GM04503 (cell line): Measurements from ENCODE around the gene UGT1A9.

Experiments
- DNase-seq: peaks from one replicate; pipeline ENCODE4 v3.0.0-alpha.2; 2012; ENCODE audit warnings: low read depth

The UGT1A9 gene

GRCh38 chr2:233758849-233759248 lies 87.2 kb downstream of the UGT1A9 start:
- DNase-seq, result no peak

GRCh38 chr2:233760043-233760442 lies 88.3 kb downstream of the UGT1A9 start, which contains the start of gene UGT1A1:
TSS of gene UGT1A1 (plus strand) at chr2:233760270. CDS start at chr2:233760288, 18 bp downstream.
- DNase-seq, result no peak

GRCh38 chr2:233761040-233761769 lies 89.5 kb downstream of the UGT1A9 start:
- DNase-seq, result no peak

GRCh38 chr2:233764264-233764663 lies 92.6 kb downstream of the UGT1A9 start:
- peak; percentile 26 for DNase-seq

- DNase-seq, result no peak
Measured at GRCh38 chr2:233764761-233765160, 93.1 kb downstream of the UGT1A9 start.

- DNase-seq, result no peak
Measured at GRCh38 chr2:233766416-233766815, 94.7 kb downstream of the UGT1A9 start.

- no peak for DNase-seq
Measured at GRCh38 chr2:233768076-233768475, 96.4 kb downstream of the UGT1A9 start.

GRCh38 chr2:233769260-233769659 lies 97.6 kb downstream of the UGT1A9 start:
- DNase-seq, result no peak

- no peak for DNase-seq
Measured at GRCh38 chr2:233772153-233772552, 100.5 kb downstream of the UGT1A9 start.

GRCh38 chr2:233772583-233772982 lies 100.9 kb downstream of the UGT1A9 start:
- no peak for DNase-seq

- no peak for DNase-seq
Measured at GRCh38 chr2:233773854-233774253, 102.2 kb downstream of the UGT1A9 start.

GRCh38 chr2:233775414-233775813 lies 103.7 kb downstream of the UGT1A9 start:
- no peak for DNase-seq

- DNase-seq, result no peak
Measured at GRCh38 chr2:233778030-233778429, 106.3 kb downstream of the UGT1A9 start, which contains the start of gene MROH2A. TSS of gene MROH2A (plus strand) at chr2:233778330. CDS start at chr2:233779359, 1,029 bp downstream.

- DNase-seq, result no peak
Measured at GRCh38 chr2:233779722-233780121, 108.0 kb downstream of the UGT1A9 start.

GRCh38 chr2:233780771-233781170 lies 109.1 kb downstream of the UGT1A9 start:
- no peak for DNase-seq

GRCh38 chr2:233789554-233789953 lies 117.9 kb downstream of the UGT1A9 start:
- no peak for DNase-seq

GRCh38 chr2:233791151-233791882 lies 119.6 kb downstream of the UGT1A9 start:
- DNase-seq, result no peak

- DNase-seq, result no peak
Measured at GRCh38 chr2:233791883-233792329, 120.2 kb downstream of the UGT1A9 start.

GRCh38 chr2:233792720-233793119 lies 121.0 kb downstream of the UGT1A9 start:
- no peak for DNase-seq

- no peak for DNase-seq
Measured at GRCh38 chr2:233793465-233794127, 121.9 kb downstream of the UGT1A9 start.

GRCh38 chr2:233794128-233794658 lies 122.5 kb downstream of the UGT1A9 start:
- no peak for DNase-seq

GRCh38 chr2:233795735-233796171 lies 124.1 kb downstream of the UGT1A9 start:
- DNase-seq, result no peak
